HCT116 (cell line): ENCODE results near the gene CABLES1.

Experiments used
- ATF3 ChIP-seq: IDR thresholded peaks from 2 replicates; pipeline ENCODE4 v1.6.1; 2012
- CTCF ChIP-seq, 3 experiments: fragments of 200-600 bp in 1 of 3; sonication (generic) in 1 of 3; IDR thresholded peaks in 2 of 3; conservative IDR thresholded peaks in 1 of 3; 2 replicates each; pipeline ENCODE4 v1.5.1; 2012 to 2017; ENCODE audit warnings: low read depth in 2 of 3, low read length in 2 of 3, antibody characterized with exemption in 1 of 3, borderline replicate concordance in 1 of 3, control low read depth in 1 of 3, mild to moderate bottlenecking in 1 of 3, mixed read lengths in 1 of 3, mixed run types in 1 of 3, moderate library complexity in 1 of 3; ENCODE audit not compliant: insufficient read depth in 1 of 3
- EGR1 ChIP-seq: IDR thresholded peaks from 2 replicates; pipeline ENCODE4 v1.6.1; 2012; ENCODE audit warnings: low read depth
- EZH2 ChIP-seq: fragments of 200-600 bp; sonication (generic); IDR thresholded peaks from 2 replicates; pipeline ENCODE4 v1.6.1; 2017; ENCODE audit warnings: antibody characterized with exemption, mixed run types
- FOSL1 ChIP-seq: IDR thresholded peaks from 2 replicates; pipeline ENCODE4 v1.6.1; 2012; ENCODE audit warnings: low read depth
- JUND ChIP-seq: IDR thresholded peaks from 2 replicates; pipeline ENCODE4 v1.6.1; 2012
- POLR2A ChIP-seq: IDR thresholded peaks from 2 replicates; pipeline ENCODE4 v1.7.0; 2011; ENCODE audit warnings: borderline replicate concordance; ENCODE audit not compliant: insufficient read depth, insufficient read length; ENCODE audit errors: extremely low read depth
- POLR2AphosphoS5 ChIP-seq: IDR thresholded peaks from 2 replicates; pipeline ENCODE4 v1.6.1; 2011; ENCODE audit warnings: mild to moderate bottlenecking, low read depth, low read length, moderate library complexity
- TCF7L2 ChIP-seq: IDR thresholded peaks from 2 replicates; pipeline ENCODE4 v1.7.0; 2011; ENCODE audit warnings: borderline replicate concordance, inconsistent platforms; ENCODE audit not compliant: insufficient read depth, insufficient read length; ENCODE audit errors: extremely low read depth
- YY1 ChIP-seq: IDR thresholded peaks from 2 replicates; pipeline ENCODE4 v1.6.1; 2011; ENCODE audit warnings: low read length, low read depth, moderate library complexity, mild to moderate bottlenecking; ENCODE audit not compliant: insufficient replicate concordance; ENCODE audit errors: extremely low read depth
- ZNF274 ChIP-seq: fragments of 200-500 bp; sonication (Bioruptor generic); IDR thresholded peaks from 2 replicates; pipeline ENCODE4 v1.6.1; 2014; ENCODE audit warnings: mild to moderate bottlenecking, low read depth, low read length, inconsistent platforms
- TF ChIP-seq, protein P1 (sequence below): IDR thresholded peaks from 2 replicates; pipeline ENCODE4 v1.6.1; 2012; ENCODE audit warnings: low read depth

GRCh38 chr18:23114911-23115310, 20.4 kb upstream of the CABLES1 start:
- no peak for TF ChIP-seq CTCF (IDR thresholded peaks at IDR 0.05 in 2 of 3, conservative IDR thresholded peaks at IDR 0.05 in 1 of 3; ENCODE audit: borderline replicate concordance in 1 of 3, insufficient read depth in 1 of 3, low read depth in 2 of 3, low read length in 2 of 3)
- no peak for TF ChIP-seq POLR2A
- TF ChIP-seq, protein P1, sequence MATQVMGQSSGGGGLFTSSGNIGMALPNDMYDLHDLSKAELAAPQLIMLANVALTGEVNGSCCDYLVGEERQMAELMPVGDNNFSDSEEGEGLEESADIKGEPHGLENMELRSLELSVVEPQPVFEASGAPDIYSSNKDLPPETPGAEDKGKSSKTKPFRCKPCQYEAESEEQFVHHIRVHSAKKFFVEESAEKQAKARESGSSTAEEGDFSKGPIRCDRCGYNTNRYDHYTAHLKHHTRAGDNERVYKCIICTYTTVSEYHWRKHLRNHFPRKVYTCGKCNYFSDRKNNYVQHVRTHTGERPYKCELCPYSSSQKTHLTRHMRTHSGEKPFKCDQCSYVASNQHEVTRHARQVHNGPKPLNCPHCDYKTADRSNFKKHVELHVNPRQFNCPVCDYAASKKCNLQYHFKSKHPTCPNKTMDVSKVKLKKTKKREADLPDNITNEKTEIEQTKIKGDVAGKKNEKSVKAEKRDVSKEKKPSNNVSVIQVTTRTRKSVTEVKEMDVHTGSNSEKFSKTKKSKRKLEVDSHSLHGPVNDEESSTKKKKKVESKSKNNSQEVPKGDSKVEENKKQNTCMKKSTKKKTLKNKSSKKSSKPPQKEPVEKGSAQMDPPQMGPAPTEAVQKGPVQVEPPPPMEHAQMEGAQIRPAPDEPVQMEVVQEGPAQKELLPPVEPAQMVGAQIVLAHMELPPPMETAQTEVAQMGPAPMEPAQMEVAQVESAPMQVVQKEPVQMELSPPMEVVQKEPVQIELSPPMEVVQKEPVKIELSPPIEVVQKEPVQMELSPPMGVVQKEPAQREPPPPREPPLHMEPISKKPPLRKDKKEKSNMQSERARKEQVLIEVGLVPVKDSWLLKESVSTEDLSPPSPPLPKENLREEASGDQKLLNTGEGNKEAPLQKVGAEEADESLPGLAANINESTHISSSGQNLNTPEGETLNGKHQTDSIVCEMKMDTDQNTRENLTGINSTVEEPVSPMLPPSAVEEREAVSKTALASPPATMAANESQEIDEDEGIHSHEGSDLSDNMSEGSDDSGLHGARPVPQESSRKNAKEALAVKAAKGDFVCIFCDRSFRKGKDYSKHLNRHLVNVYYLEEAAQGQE: no peak
- TF ChIP-seq EZH2: no peak
- TF ChIP-seq ZNF274: no peak
- TF ChIP-seq ATF3: no peak
- no peak for TF ChIP-seq POLR2AphosphoS5
- TF ChIP-seq JUND: no peak
- TF ChIP-seq EGR1: no peak
- TF ChIP-seq FOSL1: no peak
- TF ChIP-seq YY1: no peak
- no peak for TF ChIP-seq TCF7L2
